Skeletal muscle tissue (tissue), 4 donors: ENCODE data around the gene TGM2. TPM values are rescaled to one million over a fixed set of nuclear protein-coding genes. Genes with fewer than 3 reads are reported as not detected.

Experiments used
- H3K27ac ChIP-seq: one replicate; pipeline ENCODE4 v1.7.0; 2013; ENCODE audit warnings: mild to moderate bottlenecking, low read depth, low read length, inconsistent platforms
- H3K27me3 ChIP-seq, 3 donors: one replicate each; pipeline ENCODE4 v1.7.0; 2013; ENCODE audit warnings: low read length in 3 of 3; ENCODE audit not compliant: control insufficient read depth in 3 of 3, insufficient read depth in 3 of 3
- H3K36me3 ChIP-seq, 3 donors: one replicate each; pipeline ENCODE4 v1.7.0; 2013; ENCODE audit warnings: low read length in 3 of 3; ENCODE audit not compliant: control insufficient read depth in 3 of 3, insufficient read depth in 3 of 3
- H3K4me1 ChIP-seq, 3 donors: one replicate each; pipeline ENCODE4 v1.7.0; 2013; ENCODE audit warnings: low read length in 3 of 3, mild to moderate bottlenecking in 3 of 3; ENCODE audit not compliant: control insufficient read depth in 3 of 3, insufficient read depth in 3 of 3
- H3K4me3 ChIP-seq, 3 donors: one replicate each; pipeline ENCODE4 v1.7.0; 2013; ENCODE audit warnings: low read length in 3 of 3
- H3K9ac ChIP-seq, 3 donors: one replicate each; pipeline ENCODE4 v1.7.0; 2013; ENCODE audit warnings: low read length in 3 of 3, mild to moderate bottlenecking in 3 of 3, moderate library complexity in 2 of 3, low read depth in 1 of 3
- H3K9me3 ChIP-seq, 3 donors: one replicate each; pipeline ENCODE4 v1.7.0; 2013; ENCODE audit warnings: low read length in 3 of 3; ENCODE audit not compliant: control insufficient read depth in 3 of 3
- total RNA-seq: library from RNA; depleted of rRNA; stranded (reverse); fragments of >200 nt; gene quantifications from one replicate; pipeline ENCODE4 v1.2.3, GENCODE V29; 2014
- donor health status: Osteomylitis.

Gene TGM2
- total RNA-seq, 1 donor from 2014 or later, result 7.3 TPM

DNA sequence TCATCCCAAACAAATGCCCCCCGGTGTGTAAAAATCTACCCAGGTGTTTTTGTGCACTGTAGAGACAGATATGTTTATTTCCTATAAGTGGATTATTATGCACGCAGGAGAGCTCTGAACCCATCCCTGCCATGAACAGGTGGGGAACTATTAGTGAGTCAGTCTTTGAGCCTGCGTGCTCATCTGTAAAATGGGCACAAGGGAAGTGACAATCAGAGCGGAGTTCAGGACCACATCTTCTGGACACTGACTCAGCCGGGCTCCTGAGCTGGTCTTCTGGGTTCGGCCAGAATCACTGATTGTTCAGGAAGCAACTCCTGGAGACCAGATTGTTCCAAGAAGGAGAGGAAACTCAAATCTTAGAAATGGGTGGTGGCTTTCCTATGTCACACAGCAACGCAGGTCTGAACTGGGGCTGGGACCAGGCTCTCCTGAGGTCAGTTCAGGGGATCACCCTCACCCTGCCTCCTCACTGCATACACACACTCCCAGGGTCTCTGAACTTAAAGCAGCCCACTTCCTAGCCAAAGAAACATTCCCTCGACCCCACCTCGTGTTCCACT, 27.3 kb upstream of the TGM2 start:
- peaks cover 5 to 9% (median 5%) of the 10 kb centered on the region in 3 donors for H3K4me1 ChIP-seq
- no peaks in the 10 kb centered on the region for H3K36me3 ChIP-seq
- H3K9me3 ChIP-seq, result no peaks in the 10 kb centered on the region
- H3K27me3 ChIP-seq, result no peaks in the 10 kb centered on the region
- no peak overlapping the region for H3K27ac ChIP-seq
- H3K9ac ChIP-seq, result no peak overlapping the region
- no peak overlapping the region for H3K4me3 ChIP-seq

- Histone ChIP-seq H3K36me3 (no peaks in the 10 kb centered on the region), H3K27ac (no peak overlapping the region), H3K4me1 (peaks cover 5 to 9% (median 5%) of the 10 kb centered on the region in 3 donors), H3K27me3 (no peaks in the 10 kb centered on the region), H3K4me3 (no peak overlapping the region), H3K9ac (no peak overlapping the region), H3K9me3 (no peaks in the 10 kb centered on the region)
Measured at GRCh38 chr20:38191654-38192053, 26.6 kb upstream of the TGM2 start.

DNA sequence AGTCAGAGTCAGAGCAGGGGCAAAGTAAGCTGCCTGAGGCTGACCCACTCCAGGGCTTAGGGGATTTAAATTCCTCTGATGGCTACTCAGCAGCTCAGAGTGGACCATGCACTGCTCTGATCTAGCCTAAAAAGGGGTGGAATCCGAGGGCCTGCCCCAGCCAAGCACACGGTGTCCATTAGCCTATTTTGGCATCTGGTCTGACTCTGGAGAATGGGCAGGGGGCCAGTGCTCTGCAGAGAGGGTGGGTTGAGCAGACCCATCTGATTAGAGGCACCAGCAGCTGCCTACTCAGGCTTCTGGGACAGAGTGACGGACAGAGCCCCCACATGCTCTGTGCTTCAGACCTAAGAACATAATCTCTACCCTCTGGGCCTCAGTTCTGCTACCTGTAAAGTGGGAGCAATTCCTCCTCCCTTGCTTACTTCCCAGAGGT, 25.9 kb upstream of the TGM2 start:
- Histone ChIP-seq H3K27ac (no peak overlapping the region), H3K27me3 (no peaks in the 10 kb centered on the region), H3K4me1 (peaks cover 0 to 3% (median 2%) of the 10 kb centered on the region in 3 donors)

DNA sequence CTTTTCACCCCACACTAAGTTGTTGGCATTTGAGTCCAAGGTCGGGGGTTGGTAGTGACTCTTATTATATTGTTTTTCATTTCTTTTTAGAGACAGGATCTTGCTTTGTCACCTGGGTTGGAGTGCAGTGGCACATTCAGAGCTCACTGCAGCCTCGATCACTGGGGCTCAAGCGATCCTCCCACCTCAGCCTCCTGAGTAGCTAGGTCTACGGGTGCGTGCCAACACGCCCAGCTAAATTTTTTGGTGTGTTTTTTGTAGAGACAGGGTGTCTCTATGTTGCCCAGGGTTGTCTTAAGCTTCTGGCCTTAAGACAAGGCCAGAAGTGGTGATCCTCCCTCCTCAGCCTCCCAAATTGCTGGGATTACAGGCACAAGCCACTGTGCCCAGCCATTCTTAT, 25.1 kb upstream of the TGM2 start:
- Histone ChIP-seq H3K9me3 (no peaks in the 10 kb centered on the region), H3K9ac (no peak overlapping the region), H3K27ac (no peak overlapping the region), H3K36me3 (no peaks in the 10 kb centered on the region), H3K4me1 (peaks cover 0 to 3% (median 2%) of the 10 kb centered on the region in 3 donors), H3K4me3 (no peak overlapping the region), H3K27me3 (no peaks in the 10 kb centered on the region)

More for the DNA sequence above, 25.9 kb upstream of the TGM2 start:
- Histone ChIP-seq H3K9ac (no peak overlapping the region), H3K4me3 (no peak overlapping the region), H3K36me3 (no peaks in the 10 kb centered on the region), H3K9me3 (no peaks in the 10 kb centered on the region)

- Histone ChIP-seq H3K9me3 (no peaks in the 10 kb centered on the region), H3K4me1 (peaks cover 0 to 3% (median 2%) of the 10 kb centered on the region in 3 donors), H3K9ac (no peak overlapping the region), H3K27me3 (no peaks in the 10 kb centered on the region), H3K4me3 (no peak overlapping the region), H3K36me3 (no peaks in the 10 kb centered on the region), H3K27ac (no peak overlapping the region)
Measured at GRCh38 chr20:38187517-38187916, 22.4 kb upstream of the TGM2 start.

GRCh38 chr20:38186788-38187221, 21.7 kb upstream of the TGM2 start:
- no peaks in the 10 kb centered on the region for H3K36me3 ChIP-seq
- no peaks in the 10 kb centered on the region for H3K27me3 ChIP-seq
- peaks cover 0 to 2% (median 0%) of the 10 kb centered on the region in 3 donors for H3K9me3 ChIP-seq
- H3K27ac ChIP-seq, result no peak overlapping the region
- H3K4me3 ChIP-seq, result no peak overlapping the region
- peaks cover 0 to 3% (median 2%) of the 10 kb centered on the region in 3 donors for H3K4me1 ChIP-seq
- H3K9ac ChIP-seq, result no peak overlapping the region

GRCh38 chr20:38184101-38184500, 19.0 kb upstream of the TGM2 start:
- Histone ChIP-seq H3K27ac (no peak overlapping the region), H3K4me1 (no peaks in the 10 kb centered on the region), H3K36me3 (no peaks in the 10 kb centered on the region), H3K9ac (no peak overlapping the region), H3K4me3 (no peak overlapping the region), H3K9me3 (peaks cover 0 to 2% (median 0%) of the 10 kb centered on the region in 3 donors), H3K27me3 (no peaks in the 10 kb centered on the region)

DNA sequence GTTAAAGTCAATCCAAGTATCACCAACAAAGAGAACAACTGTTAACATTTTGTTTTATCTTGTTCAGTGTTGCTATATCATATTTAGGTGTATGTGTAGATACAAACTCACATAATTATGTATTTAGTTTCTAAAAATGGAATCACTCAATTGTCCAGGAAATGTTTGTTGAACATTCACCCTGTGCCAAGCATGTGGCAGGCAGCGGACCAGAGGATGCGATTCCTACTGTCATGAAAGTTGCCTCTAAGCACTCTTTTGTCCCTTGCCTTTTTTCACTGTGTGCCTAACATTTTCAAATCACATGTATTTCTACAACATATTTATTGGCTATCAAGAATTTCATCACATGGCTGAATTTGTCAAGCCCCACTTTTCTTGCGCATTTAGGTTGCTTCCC, 16.9 kb upstream of the TGM2 start:
- H3K27me3 ChIP-seq, result peaks cover 0 to 3% (median 3%) of the 10 kb centered on the region in 3 donors
- H3K9me3 ChIP-seq, result peaks cover 0 to 2% (median 0%) of the 10 kb centered on the region in 3 donors
- H3K4me3 ChIP-seq, result no peak overlapping the region
- H3K27ac ChIP-seq, result no peak overlapping the region
- H3K9ac ChIP-seq, result no peak overlapping the region
- no peaks in the 10 kb centered on the region for H3K36me3 ChIP-seq
- no peaks in the 10 kb centered on the region for H3K4me1 ChIP-seq

DNA sequence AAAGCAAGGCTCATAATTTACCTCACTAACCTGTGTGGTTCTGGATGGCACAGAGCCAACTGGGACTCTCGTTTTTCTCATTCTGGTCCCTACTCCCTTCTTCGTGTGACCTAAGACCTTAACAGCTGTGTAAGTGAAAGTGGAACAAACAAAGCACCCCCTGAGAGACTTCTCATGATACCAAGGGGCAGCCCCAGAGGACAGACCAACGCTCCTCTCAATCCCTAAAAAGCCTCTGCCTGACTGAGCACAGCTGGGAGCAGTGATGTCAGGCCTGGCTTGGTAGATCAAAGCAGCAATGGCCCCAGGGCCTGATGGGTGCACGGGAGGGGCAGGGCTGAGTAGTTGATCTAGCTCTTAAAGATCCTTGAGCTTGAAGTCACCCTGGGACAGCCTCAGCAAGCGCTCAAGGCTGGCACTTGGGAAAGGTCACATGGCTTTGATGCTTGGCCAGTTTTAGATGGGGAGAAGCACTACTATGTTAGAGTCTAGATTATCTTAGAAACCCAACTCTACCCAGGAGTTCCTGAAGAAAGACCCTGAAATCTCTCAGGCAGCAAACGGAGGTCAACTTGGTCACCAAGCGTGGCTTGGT, 16.2 kb upstream of the TGM2 start:
- peaks cover 0 to 2% (median 0%) of the 10 kb centered on the region in 3 donors for H3K9me3 ChIP-seq
- H3K27me3 ChIP-seq, result peaks cover 0 to 4% (median 4%) of the 10 kb centered on the region in 3 donors
- no peaks in the 10 kb centered on the region for H3K4me1 ChIP-seq
- no peak overlapping the region for H3K9ac ChIP-seq
- H3K4me3 ChIP-seq, result no peak overlapping the region
- no peak overlapping the region for H3K27ac ChIP-seq
- no peaks in the 10 kb centered on the region for H3K36me3 ChIP-seq

GRCh38 chr20:38180781-38181180, 15.7 kb upstream of the TGM2 start:
- H3K9ac ChIP-seq, result no peak overlapping the region
- no peaks in the 10 kb centered on the region for H3K4me1 ChIP-seq
- no peak overlapping the region for H3K27ac ChIP-seq
- no peak overlapping the region for H3K4me3 ChIP-seq
- H3K36me3 ChIP-seq, result no peaks in the 10 kb centered on the region
- peaks cover 0 to 4% (median 4%) of the 10 kb centered on the region in 3 donors for H3K27me3 ChIP-seq
- H3K9me3 ChIP-seq, result peaks cover 0 to 2% (median 0%) of the 10 kb centered on the region in 3 donors
